GM18508 (cell line): ENCODE results near the gene BCL3.
"Not testable (repeated sequence)": the region's sequence is repeated elsewhere in the genome, so short reads cannot be mapped to it uniquely, and the experiment has no call there.

ENCODE experiments used
- ATAC-seq: cut with Tn5 transposase; IDR thresholded peaks from one replicate; pipeline ENCODE4 v1.9.1; 2021; ENCODE audit warnings: moderate number of reproducible peaks; ENCODE audit not compliant: insufficient read depth, unreplicated experiment

BCL3 gene

DNA sequence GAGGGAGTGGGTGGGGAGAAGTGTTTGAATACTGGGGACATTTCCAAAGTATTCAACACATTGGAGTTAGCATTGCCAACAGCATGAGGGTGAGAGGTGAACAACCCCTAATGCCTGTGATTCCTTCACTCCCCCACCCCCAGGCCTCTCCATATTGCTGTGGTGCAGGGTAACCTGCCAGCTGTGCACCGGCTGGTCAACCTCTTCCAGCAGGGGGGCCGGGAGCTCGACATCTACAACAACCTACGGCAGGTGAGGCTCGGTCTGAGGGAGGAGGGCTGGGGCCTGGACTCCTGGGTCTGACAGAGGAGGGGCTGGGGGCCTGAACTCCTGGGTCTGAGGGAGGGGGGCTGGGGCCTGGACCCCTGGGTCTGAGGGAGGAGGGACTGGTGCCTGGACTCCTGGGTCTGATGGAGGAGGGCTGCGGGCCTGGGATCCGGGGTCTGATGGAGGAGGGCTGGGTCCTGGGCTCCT is 7.6 kb downstream of the BCL3 start:
- no peak for ATAC-seq

DNA sequence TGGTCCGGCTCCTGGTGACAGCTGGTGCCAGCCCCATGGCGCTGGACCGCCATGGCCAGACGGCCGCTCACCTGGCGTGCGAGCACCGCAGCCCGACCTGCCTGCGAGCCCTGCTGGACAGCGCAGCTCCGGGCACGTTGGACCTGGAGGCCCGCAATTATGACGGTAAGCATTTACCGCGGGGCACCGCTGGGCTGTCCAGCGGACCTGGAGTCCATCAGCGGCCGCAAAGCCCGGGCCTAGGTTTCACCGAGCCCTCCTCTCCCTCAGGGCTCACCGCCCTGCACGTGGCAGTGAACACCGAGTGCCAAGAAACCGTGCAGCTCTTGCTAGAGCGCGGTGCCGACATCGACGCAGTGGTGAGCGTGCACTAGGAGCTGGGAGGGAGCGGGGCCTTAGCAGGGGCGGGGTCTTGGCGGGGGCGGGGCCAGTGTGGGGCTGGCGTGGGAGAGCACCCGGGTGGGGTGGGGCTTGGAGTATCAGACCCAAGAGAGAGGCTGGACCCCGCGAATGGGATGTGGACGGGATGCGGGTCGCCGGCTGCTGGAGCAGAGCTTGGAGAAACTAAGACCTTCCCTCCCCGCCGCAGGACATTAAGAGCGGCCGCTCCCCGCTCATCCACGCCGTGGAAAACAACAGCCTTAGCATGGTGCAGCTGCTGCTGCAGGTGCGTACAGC is 8.7 kb downstream of the BCL3 start:
- ATAC-seq: no peak

- ATAC-seq: no peak
Measured at GRCh38 chr19:44757735-44758505, 9.4 kb downstream of the BCL3 start.

- no peak for ATAC-seq
Measured at GRCh38 chr19:44758596-44758995, 10.1 kb downstream of the BCL3 start.

GRCh38 chr19:44759083-44759804 is 10.7 kb downstream of the BCL3 start:
- no peak for ATAC-seq

GRCh38 chr19:44762038-44762437 is 13.5 kb downstream of the BCL3 start:
- no peak for ATAC-seq

DNA sequence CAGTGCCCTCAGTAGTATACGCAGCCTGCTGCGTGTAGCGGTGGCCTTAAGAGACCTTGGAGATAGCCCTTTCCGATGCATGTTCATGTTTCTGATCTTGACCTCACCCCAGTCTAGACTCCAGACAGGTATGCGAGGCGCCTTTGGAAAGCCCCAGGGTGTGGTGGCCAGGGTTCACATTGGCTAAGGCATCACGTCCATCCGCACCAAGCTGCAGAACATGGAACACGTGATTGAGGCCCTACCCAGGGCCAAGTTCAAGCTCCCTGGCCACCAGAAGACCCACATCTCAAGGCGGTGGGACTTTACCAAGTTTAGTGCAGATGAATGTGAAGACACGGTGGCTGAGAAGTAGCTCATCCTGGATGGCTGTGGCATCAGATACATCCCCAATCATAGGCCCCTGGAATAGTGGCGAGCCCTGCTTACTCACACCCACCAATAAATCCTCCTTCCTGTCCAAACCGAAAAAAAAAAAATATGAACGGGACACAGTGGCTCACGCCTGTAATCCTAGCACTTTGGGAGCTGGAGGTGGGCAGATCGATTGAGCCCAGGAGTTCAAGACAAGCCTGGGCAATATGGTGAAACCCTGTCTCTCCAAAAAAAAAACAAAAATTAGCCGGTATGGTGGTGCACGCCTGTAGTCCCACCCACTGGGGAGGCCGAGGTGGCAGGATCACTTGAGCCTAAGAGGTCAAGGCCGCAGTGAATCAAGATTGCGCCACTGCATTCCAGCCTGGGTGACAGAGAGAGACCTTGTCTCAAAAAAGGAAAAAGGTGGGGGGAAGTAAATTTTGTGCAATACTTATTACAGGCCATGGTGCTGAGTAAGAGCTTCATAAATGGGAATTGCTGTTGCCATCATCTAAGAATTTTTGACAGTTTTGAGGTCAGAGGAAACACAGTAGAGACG is 16.8 kb downstream of the BCL3 start:
- ATAC-seq: no peak

DNA sequence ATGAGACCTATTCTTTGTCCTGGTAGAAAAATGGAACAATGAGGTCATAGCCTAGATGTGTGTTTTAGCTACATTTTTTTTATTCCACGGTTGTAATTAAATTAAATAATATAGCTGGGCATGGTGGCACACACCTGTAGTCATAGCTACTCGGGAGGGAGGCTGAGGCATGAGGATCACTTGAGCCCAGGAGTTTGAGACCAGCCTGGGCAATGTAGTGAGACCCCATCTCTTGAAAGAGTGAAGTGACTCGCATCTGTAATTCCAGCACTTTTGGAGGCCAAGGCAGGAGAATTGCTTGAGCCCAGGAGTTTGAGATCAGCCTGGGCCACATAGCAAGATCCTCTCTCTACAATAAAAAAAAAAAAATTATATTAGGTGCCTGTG is 17.4 kb downstream of the BCL3 start:
- ATAC-seq: no peak

DNA sequence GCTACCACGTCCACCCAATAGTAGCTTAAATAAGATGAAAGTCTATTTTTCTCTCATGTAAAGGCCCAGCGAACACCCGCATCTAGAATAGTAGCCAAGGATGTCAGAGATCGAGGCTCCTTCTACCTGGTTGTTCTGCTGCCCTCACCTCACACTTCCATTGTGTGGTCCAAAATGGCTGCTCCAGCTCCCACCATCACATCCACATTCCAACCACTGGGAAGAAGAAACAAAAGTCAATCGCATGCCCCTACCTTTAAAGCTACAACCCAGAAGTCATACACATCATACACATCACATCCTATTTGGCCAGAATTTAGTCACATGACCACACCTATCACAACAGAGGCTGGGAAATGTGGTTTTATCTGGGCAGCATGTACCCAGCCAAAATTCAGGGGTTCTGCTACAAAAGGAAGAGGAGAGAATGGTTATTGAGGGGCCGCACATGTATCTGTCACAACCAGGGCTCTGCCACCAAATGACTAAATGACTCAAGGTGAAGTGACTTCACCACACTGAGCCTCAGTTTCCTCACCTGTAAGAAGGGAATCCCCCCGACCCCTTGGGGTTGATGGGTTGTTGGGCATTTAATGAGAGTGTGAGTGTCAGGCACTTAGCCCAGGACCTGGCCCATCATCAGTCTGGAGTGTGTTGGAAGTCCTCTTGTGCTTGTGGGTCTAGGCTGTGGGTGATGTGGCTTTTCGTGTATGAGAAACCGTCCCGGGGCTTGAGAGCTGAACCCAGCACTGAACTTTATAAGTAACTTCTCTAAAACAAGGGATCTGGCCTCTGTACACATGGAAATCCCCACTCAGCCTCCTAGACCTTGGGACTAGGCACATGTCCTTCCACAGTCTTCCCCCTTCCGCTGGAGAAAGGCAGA is 19.0 kb downstream of the BCL3 start:
- ATAC-seq: no peak

DNA sequence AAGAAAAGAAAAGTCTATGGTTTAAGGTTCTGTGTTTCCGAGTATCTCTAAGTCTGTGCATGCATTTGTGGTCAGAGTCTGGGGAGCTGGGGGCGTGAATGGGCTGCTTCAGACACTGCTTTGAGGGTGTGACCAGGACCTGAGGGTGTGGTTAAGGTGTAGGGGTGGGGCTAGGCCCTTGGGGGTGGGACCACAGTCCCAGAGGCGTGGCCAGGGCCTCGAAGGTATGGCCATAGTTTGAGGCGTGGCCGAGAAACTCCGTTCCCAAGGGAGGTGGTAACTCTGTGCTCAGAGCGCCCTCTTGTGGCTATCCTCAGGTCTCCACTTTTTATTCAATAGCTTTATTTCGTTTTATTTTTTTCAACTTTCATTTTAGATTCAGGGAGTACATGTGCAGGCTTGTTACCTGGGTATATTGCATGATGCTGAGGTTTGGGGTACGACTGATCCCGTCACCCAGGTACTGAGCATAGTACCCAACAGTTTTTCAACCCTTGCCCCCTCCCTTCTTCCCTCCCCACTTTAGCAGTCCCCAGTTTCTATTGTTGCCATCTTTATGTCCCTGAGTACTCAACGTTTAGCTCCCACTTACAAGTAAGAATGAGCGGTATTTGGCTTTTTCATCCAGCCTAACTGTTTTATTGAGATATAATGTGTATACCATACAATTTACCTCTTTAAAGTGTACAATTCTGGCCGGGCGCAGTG is 22.2 kb downstream of the BCL3 start:
- peak; percentile 69 for ATAC-seq

- not testable (repeated sequence) for ATAC-seq
Measured at GRCh38 chr19:44772144-44772543, 23.6 kb downstream of the BCL3 start.

DNA sequence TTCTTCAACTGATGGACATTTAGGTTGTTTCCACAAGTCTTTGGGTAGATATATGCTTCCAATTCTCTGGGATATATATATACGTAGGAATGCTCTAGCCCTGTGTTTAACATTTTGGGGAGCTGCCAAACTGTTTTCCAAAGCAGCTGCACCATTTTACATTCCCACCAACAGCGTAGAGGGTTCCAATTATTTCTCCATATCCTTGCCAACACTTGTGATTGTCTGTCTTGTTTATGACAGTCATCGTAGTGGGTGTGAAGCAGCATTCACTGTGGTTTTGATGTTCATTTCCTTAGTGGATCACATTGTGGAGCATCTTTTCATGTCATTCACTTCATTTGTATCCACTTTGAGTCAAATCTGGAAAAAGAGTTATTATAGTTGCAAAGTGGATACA is 24.5 kb downstream of the BCL3 start:
- no peak for ATAC-seq

GRCh38 chr19:44775676-44776240 is 27.2 kb downstream of the BCL3 start:
- no peak for ATAC-seq

- no peak for ATAC-seq
Measured at GRCh38 chr19:44776402-44777096, 28.0 kb downstream of the BCL3 start.

- no peak for ATAC-seq
Measured at GRCh38 chr19:44777715-44778347, 29.3 kb downstream of the BCL3 start, which contains the start of gene CBLC. Gene CBLC (plus strand): TSS chr19:44777890. CDS start chr19:44777932, 42 bp downstream.

DNA sequence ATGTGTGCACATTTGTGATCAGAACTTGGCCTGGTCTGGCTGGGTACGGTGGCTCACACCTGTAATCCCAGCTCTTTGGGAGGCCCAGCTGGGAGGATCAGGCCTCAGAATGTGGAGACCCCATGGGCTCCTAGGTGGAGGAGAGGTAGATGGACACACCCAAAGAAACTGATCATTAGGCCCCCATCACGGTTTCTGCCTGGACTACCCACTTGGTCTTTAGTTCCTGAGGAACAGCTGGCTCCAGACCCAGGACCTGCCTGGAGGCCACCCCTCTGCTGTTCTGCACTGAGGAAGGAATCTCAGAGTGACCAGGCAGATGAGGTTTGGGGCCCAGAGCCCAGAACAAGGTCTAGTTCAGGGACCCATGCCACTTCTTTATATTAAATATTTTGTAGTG is 30.6 kb downstream of the BCL3 start:
- ATAC-seq: no peak

DNA sequence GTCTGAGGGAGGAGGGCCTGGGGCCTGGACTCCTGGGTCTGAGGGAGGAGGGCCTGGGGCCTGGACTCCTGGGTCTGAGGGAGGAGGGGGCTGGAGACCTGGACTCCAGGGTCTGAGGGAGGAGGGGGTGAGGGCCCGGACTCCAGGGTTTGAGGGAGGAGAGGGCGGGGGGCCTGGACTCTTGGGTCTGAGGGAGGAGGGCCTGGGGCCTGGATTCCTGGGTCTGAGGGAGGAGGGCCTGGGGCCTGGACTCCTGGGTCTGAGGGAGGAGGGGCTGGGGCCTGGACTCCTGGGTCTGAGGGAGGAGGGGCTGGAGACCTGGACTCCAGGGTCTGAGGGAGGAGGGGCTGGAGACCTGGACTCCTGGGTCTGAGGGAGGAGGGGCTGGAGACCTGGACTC is 33.2 kb downstream of the BCL3 start:
- not testable (repeated sequence) for ATAC-seq
